ENCODE measurements around the gene GPC3.

DNA sequence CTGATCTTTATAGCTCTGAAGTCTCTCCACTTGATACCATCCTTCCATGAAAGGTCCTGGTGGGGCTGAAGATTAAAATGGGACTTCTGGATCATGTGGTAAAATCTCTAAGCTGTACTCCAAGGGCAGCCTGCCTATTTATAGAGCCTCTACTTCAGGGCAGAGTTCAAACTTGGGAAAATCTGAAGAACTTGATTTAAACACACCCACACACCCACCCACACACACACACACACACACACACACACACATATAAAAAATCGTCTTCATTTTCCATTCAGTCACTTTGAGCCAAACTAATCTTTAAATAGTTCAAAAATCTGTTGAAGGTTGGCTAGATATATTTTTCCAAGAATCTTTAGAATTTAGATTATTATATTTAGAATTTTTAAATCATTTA is 335.2 kb downstream of the GPC3 start:
- TF ChIP-seq, protein P1, sequence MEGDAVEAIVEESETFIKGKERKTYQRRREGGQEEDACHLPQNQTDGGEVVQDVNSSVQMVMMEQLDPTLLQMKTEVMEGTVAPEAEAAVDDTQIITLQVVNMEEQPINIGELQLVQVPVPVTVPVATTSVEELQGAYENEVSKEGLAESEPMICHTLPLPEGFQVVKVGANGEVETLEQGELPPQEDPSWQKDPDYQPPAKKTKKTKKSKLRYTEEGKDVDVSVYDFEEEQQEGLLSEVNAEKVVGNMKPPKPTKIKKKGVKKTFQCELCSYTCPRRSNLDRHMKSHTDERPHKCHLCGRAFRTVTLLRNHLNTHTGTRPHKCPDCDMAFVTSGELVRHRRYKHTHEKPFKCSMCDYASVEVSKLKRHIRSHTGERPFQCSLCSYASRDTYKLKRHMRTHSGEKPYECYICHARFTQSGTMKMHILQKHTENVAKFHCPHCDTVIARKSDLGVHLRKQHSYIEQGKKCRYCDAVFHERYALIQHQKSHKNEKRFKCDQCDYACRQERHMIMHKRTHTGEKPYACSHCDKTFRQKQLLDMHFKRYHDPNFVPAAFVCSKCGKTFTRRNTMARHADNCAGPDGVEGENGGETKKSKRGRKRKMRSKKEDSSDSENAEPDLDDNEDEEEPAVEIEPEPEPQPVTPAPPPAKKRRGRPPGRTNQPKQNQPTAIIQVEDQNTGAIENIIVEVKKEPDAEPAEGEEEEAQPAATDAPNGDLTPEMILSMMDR (IDR thresholded peaks at IDR 0.05), result no peak
- TF ChIP-seq POLR2AphosphoS5 (IDR thresholded peaks at IDR 0.05), result no peak
